Mucosa of stomach (tissue), 1 donor: ENCODE results near the gene TPTE.
"Not testable (repeated sequence)": the region's sequence is repeated elsewhere in the genome, so short reads cannot be mapped to it uniquely, and the experiment has no call there.

ENCODE experiments used
- H3K27me3 ChIP-seq: one replicate; pipeline ENCODE4 v1.7.0; 2013; ENCODE audit warnings: mild to moderate bottlenecking, low read length; ENCODE audit not compliant: control insufficient read depth, insufficient read depth
- H3K36me3 ChIP-seq: one replicate; pipeline ENCODE4 v1.7.0; 2013; ENCODE audit warnings: low read length; ENCODE audit not compliant: control insufficient read depth, insufficient read depth
- H3K4me1 ChIP-seq: one replicate; pipeline ENCODE4 v1.7.0; 2013; ENCODE audit warnings: mild to moderate bottlenecking, low read length; ENCODE audit not compliant: control insufficient read depth, insufficient read depth
- H3K4me3 ChIP-seq: one replicate; pipeline ENCODE4 v1.7.0; 2013; ENCODE audit warnings: low read length
- H3K9ac ChIP-seq: one replicate; pipeline ENCODE4 v1.7.0; 2013; ENCODE audit warnings: mild to moderate bottlenecking, low read length, moderate library complexity
- H3K9me3 ChIP-seq: one replicate; pipeline ENCODE4 v1.7.0; 2013; ENCODE audit warnings: mild to moderate bottlenecking, low read length, moderate library complexity; ENCODE audit not compliant: control insufficient read depth
- donor health status: Pancreatic carcinoma.

TPTE gene

DNA sequence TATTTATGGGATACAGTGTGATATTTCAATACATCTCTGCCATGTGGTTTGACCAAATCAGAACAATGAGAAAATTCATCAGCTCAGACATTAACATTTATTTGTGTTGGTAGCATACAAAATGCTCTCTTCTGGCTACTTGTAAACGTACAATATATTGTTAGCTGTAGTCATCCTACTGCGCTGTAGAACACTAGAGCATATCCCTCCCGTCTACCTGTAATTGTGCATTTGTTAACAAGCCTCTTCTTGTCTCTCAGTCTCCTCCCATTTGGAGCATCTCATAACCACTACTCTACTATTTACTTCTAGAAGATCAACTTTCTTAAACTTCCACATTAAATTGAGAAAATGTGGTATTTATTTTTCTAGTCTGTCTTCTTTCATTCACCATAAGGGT is 107.9 kb downstream of the TPTE start:
- not testable (repeated sequence) for H3K27me3 ChIP-seq, H3K4me3 ChIP-seq, H3K9ac ChIP-seq, H3K9me3 ChIP-seq, H3K4me1 ChIP-seq, H3K36me3 ChIP-seq

- not testable (repeated sequence) for H3K27me3 ChIP-seq, H3K9ac ChIP-seq, H3K36me3 ChIP-seq, H3K4me3 ChIP-seq, H3K9me3 ChIP-seq, H3K4me1 ChIP-seq
These were observed 109.4 kb downstream of the TPTE start for GRCh38 chr21:10630829-10631228.

DNA sequence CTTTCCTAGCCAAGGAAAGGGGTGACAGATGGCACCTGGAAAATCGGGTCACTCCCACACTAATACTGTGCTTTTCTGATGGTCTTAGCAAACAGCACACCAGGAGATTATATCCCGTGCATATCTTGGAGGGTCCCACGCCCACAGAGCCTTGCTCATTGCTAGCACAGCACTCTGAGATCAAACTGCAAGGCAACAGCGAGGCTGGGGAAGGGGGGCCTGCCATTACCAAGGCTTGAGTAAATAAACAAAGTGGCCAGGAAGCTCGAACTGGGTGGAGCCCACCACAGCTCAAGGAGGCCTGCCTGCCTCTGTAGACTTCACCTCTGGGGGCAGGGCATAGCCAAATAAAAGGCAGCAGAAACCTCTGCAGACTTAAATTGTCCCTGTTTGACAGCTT is 109.9 kb downstream of the TPTE start:
- H3K9ac ChIP-seq, H3K36me3 ChIP-seq, H3K27me3 ChIP-seq, H3K9me3 ChIP-seq, H3K4me3 ChIP-seq, H3K4me1 ChIP-seq: not testable (repeated sequence)

DNA sequence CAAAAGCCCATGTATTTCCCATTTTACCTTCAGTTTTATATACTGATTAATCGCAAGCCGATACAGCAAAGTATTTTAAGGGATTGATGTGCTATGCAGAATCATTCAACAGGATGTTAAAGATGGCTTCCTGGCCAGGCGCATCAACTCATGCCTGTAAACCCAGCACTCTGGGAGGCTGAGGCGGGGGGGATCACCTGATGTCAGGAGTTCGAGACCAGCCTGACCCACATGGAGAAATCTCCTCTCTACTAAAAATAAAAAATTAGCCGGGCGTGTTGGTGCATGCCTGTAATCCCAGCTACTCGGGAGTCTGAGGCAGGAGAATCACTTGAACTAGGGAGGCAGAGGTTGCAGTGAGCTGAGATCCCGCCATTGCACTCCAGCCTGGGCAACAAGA is 116.8 kb downstream of the TPTE start:
- H3K4me3 ChIP-seq: not testable (repeated sequence)

GRCh38 chr21:10639123-10639522 is 117.7 kb downstream of the TPTE start:
- H3K36me3 ChIP-seq: no peaks in the 10 kb centered on the region
- H3K9ac ChIP-seq: no peak overlapping the region
- no peaks in the 10 kb centered on the region for H3K4me1 ChIP-seq
- no peak overlapping the region for H3K4me3 ChIP-seq
- no peaks in the 10 kb centered on the region for H3K27me3 ChIP-seq
- peaks cover 6% of the 10 kb centered on the region for H3K9me3 ChIP-seq

More for the DNA sequence above, 116.8 kb downstream of the TPTE start:
- not testable (repeated sequence) for H3K9ac ChIP-seq, H3K36me3 ChIP-seq, H3K27me3 ChIP-seq, H3K4me1 ChIP-seq, H3K9me3 ChIP-seq

- not testable (repeated sequence) for H3K4me1 ChIP-seq, H3K27me3 ChIP-seq, H3K36me3 ChIP-seq, H3K9ac ChIP-seq, H3K9me3 ChIP-seq, H3K4me3 ChIP-seq
These were observed 118.4 kb downstream of the TPTE start for GRCh38 chr21:10639746-10640145.

- peaks cover 6% of the 10 kb centered on the region for H3K9me3 ChIP-seq
- no peak overlapping the region for H3K4me3 ChIP-seq
- no peak overlapping the region for H3K9ac ChIP-seq
- H3K36me3 ChIP-seq: no peaks in the 10 kb centered on the region
- no peaks in the 10 kb centered on the region for H3K27me3 ChIP-seq
- H3K4me1 ChIP-seq: no peaks in the 10 kb centered on the region
These were observed 119.1 kb downstream of the TPTE start for GRCh38 chr21:10640446-10640845.

DNA sequence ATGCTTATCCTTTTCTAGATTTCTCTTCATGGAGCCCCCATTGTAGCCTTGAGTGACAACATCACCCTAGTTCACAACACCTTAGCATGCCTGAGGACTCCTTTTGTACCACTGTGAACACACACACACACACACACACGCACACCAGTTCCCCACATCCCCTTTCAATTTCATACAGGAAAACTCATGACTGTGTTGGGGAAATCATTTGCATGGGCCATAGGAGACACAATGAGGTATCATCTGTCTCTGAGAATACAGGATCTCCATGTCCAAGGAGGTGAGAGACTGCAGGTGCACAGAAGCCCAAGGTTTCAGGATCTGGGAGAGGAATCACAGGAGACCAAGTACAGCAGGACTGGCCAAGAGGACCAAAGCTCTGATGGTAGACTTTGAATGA is 119.7 kb downstream of the TPTE start:
- H3K4me3 ChIP-seq: no peak overlapping the region
- peaks cover 6% of the 10 kb centered on the region for H3K9me3 ChIP-seq
- no peaks in the 10 kb centered on the region for H3K27me3 ChIP-seq
- H3K4me1 ChIP-seq: no peaks in the 10 kb centered on the region
- no peak overlapping the region for H3K9ac ChIP-seq
- H3K36me3 ChIP-seq: no peaks in the 10 kb centered on the region

- H3K4me3 ChIP-seq, H3K36me3 ChIP-seq, H3K4me1 ChIP-seq, H3K9ac ChIP-seq, H3K9me3 ChIP-seq, H3K27me3 ChIP-seq: not testable (repeated sequence)
These were observed 124.3 kb downstream of the TPTE start for GRCh38 chr21:10645667-10646066.

DNA sequence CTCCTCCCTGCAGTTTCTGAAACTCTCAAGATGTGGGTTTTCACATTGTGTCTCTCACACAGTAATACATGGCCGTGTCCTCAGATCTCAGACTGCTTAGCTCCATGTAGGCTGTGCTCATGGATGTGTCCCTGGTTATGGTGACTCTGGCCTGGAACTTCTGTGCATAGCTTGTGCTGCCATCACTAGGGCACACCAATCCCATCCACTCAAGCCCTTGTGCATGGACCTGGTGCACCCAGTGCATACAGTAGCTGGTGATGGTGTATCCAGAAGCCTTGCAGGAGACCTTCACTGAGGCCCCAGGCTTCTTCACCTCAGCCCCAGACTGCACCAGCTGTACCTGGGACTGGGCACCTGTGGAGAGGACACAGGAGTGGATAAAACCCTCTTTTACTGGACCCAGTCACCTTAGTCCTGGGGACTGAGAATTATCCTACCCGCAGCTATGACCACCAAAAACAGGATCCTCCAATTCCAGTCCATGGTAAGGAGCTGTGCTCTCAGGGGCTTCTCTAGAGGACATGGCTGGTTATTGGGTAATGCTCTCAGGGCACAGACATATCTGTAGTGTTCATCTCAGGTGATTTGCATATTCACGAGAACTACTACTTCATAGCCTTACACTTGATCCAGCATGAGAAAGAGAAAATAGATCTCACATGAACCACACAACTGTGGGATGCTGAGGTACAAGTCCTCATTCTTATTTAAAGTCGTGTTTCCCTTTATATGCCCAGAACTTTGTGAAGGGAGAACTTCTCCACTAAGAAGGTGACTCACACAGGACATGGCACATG is 128.2 kb downstream of the TPTE start:
- H3K4me3 ChIP-seq, H3K9ac ChIP-seq, H3K27me3 ChIP-seq, H3K4me1 ChIP-seq, H3K36me3 ChIP-seq, H3K9me3 ChIP-seq: not testable (repeated sequence)

DNA sequence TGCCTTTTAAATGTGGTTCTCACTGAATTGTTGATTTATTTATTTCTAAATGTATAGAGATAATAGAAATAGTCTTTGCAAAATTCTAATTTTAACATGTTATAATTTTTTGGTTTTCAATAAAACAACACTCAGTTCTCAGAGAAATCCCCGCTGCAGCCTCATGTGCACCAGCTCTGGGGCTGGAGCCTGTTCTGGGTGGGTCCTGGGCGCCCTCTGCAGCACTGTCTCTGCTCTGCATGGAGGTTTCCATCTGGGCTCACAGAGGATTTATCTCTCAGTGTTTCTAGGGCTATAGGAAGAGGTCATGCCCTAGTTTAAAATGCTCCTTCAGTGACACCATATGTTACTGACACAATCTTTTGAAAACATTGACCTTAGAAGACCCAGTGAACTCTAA is 128.9 kb downstream of the TPTE start:
- H3K9ac ChIP-seq, H3K27me3 ChIP-seq, H3K9me3 ChIP-seq, H3K36me3 ChIP-seq, H3K4me1 ChIP-seq, H3K4me3 ChIP-seq: not testable (repeated sequence)
